OCI-LY1 (cell line): ENCODE measurements around the gene YDJC.

Source experiments
- H2AFZ ChIP-seq: fragments of 200-600 bp; sonication (generic), shearing (Covaris generic); 2 replicates; pipeline ENCODE4 v1.6.0; 2014; ENCODE audit warnings: antibody characterized with exemption, mild to moderate bottlenecking, low read length
- H3F3A ChIP-seq: fragments of 200-600 bp; sonication (generic), shearing (Covaris generic); 2 replicates; pipeline ENCODE4 v1.6.0; 2014; ENCODE audit warnings: mild to moderate bottlenecking, antibody characterized with exemption, low read length, moderate library complexity; ENCODE audit not compliant: insufficient read depth
- H3K27ac ChIP-seq: fragments of 200-600 bp; sonication (generic); 2 replicates; pipeline ENCODE4 v1.5.1; 2014; ENCODE audit warnings: low read length, mixed run types, mild to moderate bottlenecking, low read depth; ENCODE audit not compliant: poor library complexity, severe bottlenecking
- H3K27me3 ChIP-seq: fragments of 200-600 bp; sonication (generic); 2 replicates; pipeline ENCODE4 v1.6.0; 2014; ENCODE audit warnings: antibody characterized with exemption, mild to moderate bottlenecking, low read length, moderate library complexity; ENCODE audit not compliant: insufficient read depth
- H3K36me3 ChIP-seq: fragments of 200-600 bp; sonication (generic); 2 replicates; pipeline ENCODE4 v1.6.1; 2014; ENCODE audit warnings: mild to moderate bottlenecking, antibody characterized with exemption, low read length, moderate library complexity, mixed read lengths; ENCODE audit not compliant: insufficient read depth
- H3K4me1 ChIP-seq: fragments of 200-600 bp; sonication (generic); 2 replicates; pipeline ENCODE4 v1.5.1; 2014; ENCODE audit warnings: mild to moderate bottlenecking, low read length, moderate library complexity; ENCODE audit not compliant: insufficient read depth, severe bottlenecking
- H3K4me2 ChIP-seq: fragments of 200-600 bp; sonication (generic), shearing (Covaris generic); 2 replicates; pipeline ENCODE4 v1.6.1; 2014; ENCODE audit warnings: low read length
- H3K4me3 ChIP-seq: fragments of 200-600 bp; sonication (generic); 2 replicates; pipeline ENCODE4 v1.5.1; 2014; ENCODE audit warnings: low read length, low read depth, mild to moderate bottlenecking, mixed read lengths; ENCODE audit not compliant: poor library complexity, severe bottlenecking
- H3K79me2 ChIP-seq: fragments of 200-600 bp; shearing (Covaris generic); 2 replicates; pipeline ENCODE4 v1.6.1; 2016; ENCODE audit warnings: mixed run types, low read length, mixed read lengths; ENCODE audit not compliant: insufficient read depth
- H3K9ac ChIP-seq: fragments of 200-600 bp; sonication (generic), shearing (Covaris generic); 2 replicates; pipeline ENCODE4 v1.6.1; 2014; ENCODE audit warnings: mild to moderate bottlenecking, low read length, mixed read lengths
- H3K9me2 ChIP-seq: fragments of 200-600 bp; sonication (generic), shearing (Covaris generic); 2 replicates; pipeline ENCODE4 v1.6.1; 2014; ENCODE audit warnings: low read depth, mild to moderate bottlenecking, low read length, mixed read lengths
- H3K9me3 ChIP-seq: fragments of 200-600 bp; shearing (Covaris generic); 2 replicates; pipeline ENCODE4 v1.6.1; 2014; ENCODE audit warnings: low read length, mixed read lengths
- H4K20me1 ChIP-seq: fragments of 200-600 bp; sonication (generic), shearing (Covaris generic); 2 replicates; pipeline ENCODE4 v1.6.0; 2016; ENCODE audit warnings: mild to moderate bottlenecking, low read length; ENCODE audit not compliant: insufficient read depth
- EZH2 ChIP-seq: fragments of 200-600 bp; sonication (generic), shearing (Covaris generic); IDR thresholded peaks from 2 replicates; pipeline ENCODE4 v1.8.0; 2017; ENCODE audit warnings: borderline replicate concordance, mixed run types, mild to moderate bottlenecking, antibody characterized with exemption, low read length, moderate library complexity, mixed read lengths
- TF ChIP-seq, protein P1 (sequence below): fragments of 200-600 bp; sonication (generic), shearing (Covaris generic); IDR thresholded peaks from 2 replicates; pipeline ENCODE4 v1.5.1; 2017; ENCODE audit warnings: mild to moderate bottlenecking, antibody characterized with exemption, low read length, moderate library complexity, mixed read lengths

YDJC gene

DNA sequence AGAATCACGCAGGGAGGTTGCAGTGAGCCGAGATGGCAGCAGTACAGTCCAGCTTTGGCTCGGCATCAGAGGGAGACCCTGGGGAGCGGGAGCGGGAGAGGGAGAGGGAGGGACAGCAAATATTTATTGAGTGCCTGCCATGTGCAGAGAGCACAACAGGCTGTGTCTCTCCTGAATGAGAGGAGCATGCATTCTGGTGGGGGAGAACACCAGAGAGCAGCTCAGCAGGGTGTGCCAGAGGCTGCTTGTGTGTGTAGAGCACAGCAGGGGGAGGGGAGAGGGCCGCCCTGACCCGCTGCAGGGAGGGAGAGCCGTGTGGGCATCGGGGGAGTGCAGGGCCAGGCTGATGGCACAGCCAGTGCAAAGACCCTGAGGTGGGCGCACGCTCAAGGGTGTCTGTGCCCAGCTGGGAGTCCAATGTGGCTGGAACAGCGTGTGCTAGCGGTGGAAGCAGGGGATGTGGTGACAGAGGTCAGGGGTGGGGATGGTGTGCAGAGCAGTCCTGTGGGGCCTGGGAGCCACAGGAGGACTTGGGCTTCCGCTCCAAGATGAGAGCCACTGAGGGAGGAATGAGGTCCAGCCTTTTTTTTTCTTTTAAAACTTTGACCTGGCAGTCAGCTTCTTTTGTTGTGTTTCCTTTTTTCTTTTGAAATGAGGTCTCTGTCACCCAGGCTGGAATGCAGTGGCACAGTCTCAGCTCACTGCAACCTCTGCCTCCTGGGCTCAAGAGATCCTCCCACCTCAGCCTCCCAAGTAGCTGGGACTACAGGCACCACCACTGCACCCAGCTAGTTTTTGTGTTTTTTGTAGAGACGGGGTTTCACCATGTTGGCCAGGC, 48.0 kb upstream of the YDJC start:
- Histone ChIP-seq H3F3A (no peaks in the 10 kb centered on the region), H3K4me2 (no peak overlapping the region)

DNA sequence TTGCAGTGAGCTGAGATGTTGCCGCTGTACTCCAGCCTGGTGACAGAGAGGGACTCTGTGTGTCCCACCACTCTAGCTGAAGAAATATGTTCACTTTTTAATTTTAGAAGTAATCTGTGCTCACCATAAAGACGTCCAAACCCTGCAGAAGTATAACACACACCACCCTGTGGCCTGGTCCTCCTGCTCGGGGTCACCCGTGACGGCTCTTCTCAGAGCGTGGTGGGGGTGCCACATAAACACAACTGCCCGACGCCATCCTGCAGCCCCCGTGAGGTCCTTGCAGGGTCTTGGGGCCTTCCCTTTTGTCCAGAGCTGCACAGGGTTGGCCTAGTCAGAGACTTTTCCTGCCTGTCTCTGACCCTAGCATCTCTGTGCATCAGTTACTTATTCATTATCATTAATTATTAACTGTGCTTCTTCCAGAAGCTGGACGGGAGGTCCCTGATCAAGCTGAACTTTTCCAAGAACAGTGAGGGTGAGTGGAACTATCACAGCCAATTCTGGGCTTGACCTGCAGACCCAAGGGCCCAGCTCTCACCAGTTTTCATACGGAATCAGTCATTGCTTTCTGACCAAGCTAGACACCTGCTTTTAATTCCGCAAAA, 44.9 kb upstream of the YDJC start:
- Histone ChIP-seq H3K9ac (no peak overlapping the region), H3K4me3 (no peak overlapping the region), H3K9me2 (no peaks in the 10 kb centered on the region), H2AFZ (no peak overlapping the region), H4K20me1 (no peaks in the 10 kb centered on the region), H3K9me3 (no peaks in the 10 kb centered on the region), H3K4me2 (no peak overlapping the region), H3K79me2 (no peaks in the 10 kb centered on the region), H3K36me3 (peaks cover 71% of the 10 kb centered on the region), H3K4me1 (peaks cover 10% of the 10 kb centered on the region), H3F3A (no peaks in the 10 kb centered on the region), H3K27me3 (no peaks in the 10 kb centered on the region), H3K27ac (no peak overlapping the region)
- TF ChIP-seq, protein P1, sequence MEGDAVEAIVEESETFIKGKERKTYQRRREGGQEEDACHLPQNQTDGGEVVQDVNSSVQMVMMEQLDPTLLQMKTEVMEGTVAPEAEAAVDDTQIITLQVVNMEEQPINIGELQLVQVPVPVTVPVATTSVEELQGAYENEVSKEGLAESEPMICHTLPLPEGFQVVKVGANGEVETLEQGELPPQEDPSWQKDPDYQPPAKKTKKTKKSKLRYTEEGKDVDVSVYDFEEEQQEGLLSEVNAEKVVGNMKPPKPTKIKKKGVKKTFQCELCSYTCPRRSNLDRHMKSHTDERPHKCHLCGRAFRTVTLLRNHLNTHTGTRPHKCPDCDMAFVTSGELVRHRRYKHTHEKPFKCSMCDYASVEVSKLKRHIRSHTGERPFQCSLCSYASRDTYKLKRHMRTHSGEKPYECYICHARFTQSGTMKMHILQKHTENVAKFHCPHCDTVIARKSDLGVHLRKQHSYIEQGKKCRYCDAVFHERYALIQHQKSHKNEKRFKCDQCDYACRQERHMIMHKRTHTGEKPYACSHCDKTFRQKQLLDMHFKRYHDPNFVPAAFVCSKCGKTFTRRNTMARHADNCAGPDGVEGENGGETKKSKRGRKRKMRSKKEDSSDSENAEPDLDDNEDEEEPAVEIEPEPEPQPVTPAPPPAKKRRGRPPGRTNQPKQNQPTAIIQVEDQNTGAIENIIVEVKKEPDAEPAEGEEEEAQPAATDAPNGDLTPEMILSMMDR, result no peak
- TF ChIP-seq EZH2, result no peak

More for the DNA sequence above, 48.0 kb upstream of the YDJC start:
- no peaks in the 10 kb centered on the region for H3K27me3 ChIP-seq
- H4K20me1 ChIP-seq, result no peaks in the 10 kb centered on the region
- H3K79me2 ChIP-seq, result no peaks in the 10 kb centered on the region
- H3K9ac ChIP-seq, result no peak overlapping the region
- H3K27ac ChIP-seq, result no peak overlapping the region
- H2AFZ ChIP-seq, result no peak overlapping the region
- no peak overlapping the region for H3K4me3 ChIP-seq
- H3K9me3 ChIP-seq, result no peaks in the 10 kb centered on the region
- peaks cover 7% of the 10 kb centered on the region for H3K4me1 ChIP-seq
- TF ChIP-seq EZH2, result no peak
- TF ChIP-seq, protein P1, result no peak
- peaks cover 62% of the 10 kb centered on the region for H3K36me3 ChIP-seq
- no peaks in the 10 kb centered on the region for H3K9me2 ChIP-seq

DNA sequence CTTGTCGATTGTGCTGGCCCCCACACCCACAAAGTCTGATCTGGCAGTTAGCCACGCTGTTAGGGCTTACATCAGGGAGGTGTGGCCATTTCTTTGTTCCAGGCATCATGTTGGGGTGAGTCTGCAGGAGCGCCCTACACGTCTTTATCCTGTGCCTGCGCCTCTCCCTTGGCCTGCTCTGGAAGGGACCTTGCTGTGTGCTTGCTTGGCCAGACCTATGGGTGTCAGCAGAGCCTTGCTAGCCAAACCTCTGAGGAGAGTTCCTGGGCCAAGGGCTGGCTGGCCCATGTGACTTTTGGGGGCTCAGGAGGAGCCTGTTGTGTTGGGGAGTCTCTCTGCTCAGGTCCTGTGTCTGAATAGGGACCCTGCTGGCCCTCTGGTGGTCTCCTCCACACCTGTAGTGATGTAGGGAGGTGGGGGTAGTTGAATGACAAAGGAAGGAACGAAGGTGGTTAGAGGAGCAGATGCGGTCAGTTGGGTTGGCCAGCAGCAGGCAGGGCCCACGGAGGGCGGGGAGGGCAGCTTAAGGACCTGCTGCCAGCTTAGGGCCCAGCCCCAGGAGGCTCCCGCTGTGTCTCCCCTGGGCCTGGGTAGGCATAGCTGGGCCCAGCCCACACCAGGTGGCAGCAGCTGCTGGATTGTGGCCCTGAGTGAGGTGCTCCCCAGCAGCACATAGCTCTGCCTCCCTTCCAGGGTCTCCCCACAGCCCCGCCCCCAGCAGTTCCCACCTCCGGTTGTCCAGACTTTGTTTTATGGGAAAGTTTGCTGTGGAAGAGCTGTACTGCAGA, 43.9 kb upstream of the YDJC start:
- Histone ChIP-seq H3K4me1 (peaks cover 20% of the 10 kb centered on the region), H3K4me2 (no peak overlapping the region), H2AFZ (no peak overlapping the region), H3K36me3 (peaks cover 71% of the 10 kb centered on the region), H3K79me2 (no peaks in the 10 kb centered on the region), H3K4me3 (no peak overlapping the region), H4K20me1 (no peaks in the 10 kb centered on the region), H3K27ac (no peak overlapping the region), H3K9ac (no peak overlapping the region), H3K9me2 (no peaks in the 10 kb centered on the region), H3F3A (no peaks in the 10 kb centered on the region), H3K9me3 (no peaks in the 10 kb centered on the region), H3K27me3 (no peaks in the 10 kb centered on the region)
- TF ChIP-seq, protein P1, result no peak
- TF ChIP-seq EZH2, result no peak
